ENCODE results near the gene DNAJC11.

- TF ChIP-seq EZH2 (IDR thresholded peaks at IDR 0.05; ENCODE audit: insufficient read depth, poor library complexity, severe bottlenecking) (no peak), EZH2phosphoT487 (IDR thresholded peaks at IDR 0.05; ENCODE audit: insufficient read depth, low read depth) (no peak)
Measured at GRCh38 chr1:6672558-6672957, 29.1 kb downstream of the DNAJC11 start.
